Transverse colon (tissue), 4 donors: ENCODE results near the gene C16orf86.

Source experiments
- POLR2AphosphoS5 ChIP-seq, 3 donors: sonication (generic); formaldehyde crosslinking; IDR thresholded peaks; one replicate each; pipeline ENCODE4 v1.6.1; 2016; ENCODE audit warnings: antibody characterized with exemption in 3 of 3
- TF ChIP-seq, protein P1 (sequence below), 5 experiments: fragments of 200-600 bp in 3 of 5; fragments of 450-650 bp in 2 of 5; sonication (generic) in 3 of 5; IDR thresholded peaks; 1 replicate in 2 of 5; 2 replicates in 3 of 5; pipeline ENCODE4 v1.5.1; 2016 to 2017; ENCODE audit warnings: antibody characterized with exemption in 5 of 5, inconsistent platforms in 3 of 5, mild to moderate bottlenecking in 2 of 5, moderate library complexity in 1 of 5

DNA sequence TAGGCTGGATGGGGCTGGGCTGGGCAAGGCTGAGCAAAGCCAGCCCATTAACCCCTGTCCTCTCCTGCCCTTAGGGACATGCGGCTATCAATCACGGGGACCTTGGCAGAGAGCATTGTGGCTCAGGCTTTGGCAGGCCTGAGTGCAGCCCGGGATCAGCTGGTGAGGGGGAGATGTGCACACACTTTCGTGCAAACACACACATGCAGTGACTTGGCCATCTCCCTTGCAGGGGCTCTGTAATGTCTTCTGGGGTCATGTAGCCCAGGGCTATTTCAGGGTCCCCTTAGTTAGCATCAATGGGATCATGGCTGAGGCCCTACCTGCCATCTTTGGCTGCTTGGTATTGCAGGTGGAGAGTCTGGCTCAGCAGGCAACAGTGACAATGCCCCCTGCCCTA is 14.8 kb upstream of the C16orf86 start:
- no peak for TF ChIP-seq POLR2AphosphoS5 (IDR thresholded peaks at IDR 0.05)
- TF ChIP-seq, protein P1, sequence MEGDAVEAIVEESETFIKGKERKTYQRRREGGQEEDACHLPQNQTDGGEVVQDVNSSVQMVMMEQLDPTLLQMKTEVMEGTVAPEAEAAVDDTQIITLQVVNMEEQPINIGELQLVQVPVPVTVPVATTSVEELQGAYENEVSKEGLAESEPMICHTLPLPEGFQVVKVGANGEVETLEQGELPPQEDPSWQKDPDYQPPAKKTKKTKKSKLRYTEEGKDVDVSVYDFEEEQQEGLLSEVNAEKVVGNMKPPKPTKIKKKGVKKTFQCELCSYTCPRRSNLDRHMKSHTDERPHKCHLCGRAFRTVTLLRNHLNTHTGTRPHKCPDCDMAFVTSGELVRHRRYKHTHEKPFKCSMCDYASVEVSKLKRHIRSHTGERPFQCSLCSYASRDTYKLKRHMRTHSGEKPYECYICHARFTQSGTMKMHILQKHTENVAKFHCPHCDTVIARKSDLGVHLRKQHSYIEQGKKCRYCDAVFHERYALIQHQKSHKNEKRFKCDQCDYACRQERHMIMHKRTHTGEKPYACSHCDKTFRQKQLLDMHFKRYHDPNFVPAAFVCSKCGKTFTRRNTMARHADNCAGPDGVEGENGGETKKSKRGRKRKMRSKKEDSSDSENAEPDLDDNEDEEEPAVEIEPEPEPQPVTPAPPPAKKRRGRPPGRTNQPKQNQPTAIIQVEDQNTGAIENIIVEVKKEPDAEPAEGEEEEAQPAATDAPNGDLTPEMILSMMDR (IDR thresholded peaks at IDR 0.05): no peak
